HepG2 (cell line): ENCODE data around the gene SLC22A31. TPM values are rescaled to one million over a fixed set of nuclear protein-coding genes. Genes with fewer than 3 reads are reported as not detected.

ENCODE experiments used
- AKNA ChIP-seq: sonication (generic); formaldehyde crosslinking; IDR thresholded peaks from 2 replicates; pipeline ENCODE4 v1.4.0; 2020; ENCODE audit warnings: missing genetic modification reagents, borderline replicate concordance
- ATF7-NPFF ChIP-seq: sonication (generic); formaldehyde crosslinking; IDR thresholded peaks from 2 replicates; pipeline ENCODE4 v1.8.1; 2023; ENCODE audit warnings: mild to moderate bottlenecking, low read depth, missing genetic modification reagents, moderate library complexity
- BCL3 ChIP-seq: sonication (generic); formaldehyde crosslinking; IDR thresholded peaks from 2 replicates; pipeline ENCODE4 v1.5.1; 2020; ENCODE audit warnings: mild to moderate bottlenecking, missing genetic modification reagents, moderate library complexity
- HNRNPK ChIP-seq: fragments of 200-400 bp; formaldehyde crosslinking; IDR thresholded peaks from 2 replicates; pipeline ENCODE4 v1.6.1; 2018; ENCODE audit warnings: low read length, low read depth, moderate library complexity, mild to moderate bottlenecking; ENCODE audit not compliant: poor library complexity, severe bottlenecking
- NKX3-1 ChIP-seq: sonication (generic); formaldehyde crosslinking; IDR thresholded peaks from 2 replicates; pipeline ENCODE4 v1.5.0; 2020; ENCODE audit warnings: missing genetic modification reagents
- NR2F1 ChIP-seq, 2 experiments: fragments of 450-650 bp in 1 of 2; formaldehyde crosslinking in 1 of 2; IDR thresholded peaks; 2 replicates each; pipeline versions ENCODE4 v1.5.0 to v1.6.1; 2016 to 2020; ENCODE audit warnings: mild to moderate bottlenecking in 1 of 2, missing compliant biosample characterization in 1 of 2, missing genetic modification reagents in 1 of 2, moderate library complexity in 1 of 2
- RERE ChIP-seq: IDR thresholded peaks from 2 replicates; pipeline ENCODE4 v1.6.1; 2016; ENCODE audit warnings: low read depth, missing genetic modification reagents, missing compliant biosample characterization
- SMARCE1 ChIP-seq: fragments of 450-650 bp; IDR thresholded peaks from 2 replicates; pipeline ENCODE4 v1.6.1; 2017; ENCODE audit warnings: borderline replicate concordance
- SYNCRIP ChIP-seq: fragments of 200-400 bp; formaldehyde crosslinking; IDR thresholded peaks from 2 replicates; pipeline ENCODE4 v1.6.1; 2018; ENCODE audit warnings: mild to moderate bottlenecking, low read depth, low read length; ENCODE audit not compliant: insufficient read depth
- TCF7L2 ChIP-seq: IDR thresholded peaks from 2 replicates; pipeline ENCODE4 v1.6.1; 2011; ENCODE audit warnings: mild to moderate bottlenecking, low read depth, low read length, moderate library complexity
- TIGD3 ChIP-seq: sonication (generic); formaldehyde crosslinking; IDR thresholded peaks from 2 replicates; pipeline ENCODE4 v1.5.1; 2020; ENCODE audit warnings: mild to moderate bottlenecking, missing genetic modification reagents, borderline replicate concordance
- ZNF34 ChIP-seq: sonication (generic); formaldehyde crosslinking; IDR thresholded peaks from 2 replicates; pipeline ENCODE4 v1.4.0; 2020; ENCODE audit warnings: mild to moderate bottlenecking, missing genetic modification reagents, borderline replicate concordance
- ZNF577 ChIP-seq: sonication (generic); formaldehyde crosslinking; IDR thresholded peaks from 2 replicates; pipeline ENCODE4 v1.4.0; 2020; ENCODE audit warnings: mild to moderate bottlenecking, low read depth, missing genetic modification reagents, borderline replicate concordance
- polyA plus RNA-seq, 8 experiments: library from polyadenylated mRNA; depleted of rRNA in 3 of 8; stranded (reverse) in 7 of 8; unstranded in 1 of 8; fragments of >200 nt; fragmentation: Illumina TruSeq in 4 of 8; extraction: Trizol in 4 of 8; gene quantifications; 2 replicates each; pipeline versions ENCODE4 v1.2.1 to v1.2.3, GENCODE V29; 2011 to 2016; ENCODE audit warnings: low read depth in 4 of 8, missing spikeins in 1 of 8, mixed read lengths in 1 of 8; ENCODE audit not compliant: insufficient read depth in 1 of 8
- total RNA-seq, 5 experiments: library from RNA; depleted of rRNA; stranded (reverse); fragments of >200 nt; fragmentation: Illumina TruSeq; extraction: Trizol; gene quantifications; 2 replicates each; pipeline ENCODE4 v1.2.3, GENCODE V29; 2016; ENCODE audit warnings: low read depth in 1 of 5

Gene SLC22A31
- total and polyA plus RNA-seq, 2 of the 13 experiments (the other 11 are each of a cell fraction or from before 2014, with no cell fraction given), result 67.3 to 83.3 TPM

GRCh38 chr16:89216315-89217137 is 16.2 kb upstream of the SLC22A31 start (continued):
- TF ChIP-seq AKNA (CRISPR knock-in tag), result no peak
- TF ChIP-seq RERE (CRISPR knock-in tag), result no peak
- TF ChIP-seq NKX3-1 (CRISPR knock-in tag), result no peak
- TF ChIP-seq ZNF34 (CRISPR knock-in tag), result no peak
- TF ChIP-seq BCL3, result no peak
- no peak for TF ChIP-seq TIGD3 (CRISPR knock-in tag)
- TF ChIP-seq HNRNPK, result no peak
- TF ChIP-seq SYNCRIP, result no peak
- TF ChIP-seq SMARCE1, result no peak
- no peak for TF ChIP-seq ATF7-NPFF (CRISPR knock-in tag)
- TF ChIP-seq TCF7L2, result no peak
- peak in 1 of 2 experiments; percentile 40; a peak in 1 of 4 replicates for TF ChIP-seq NR2F1 (CRISPR knock-in tag; IDR thresholded peaks at IDR 0.05)
- no peak for TF ChIP-seq ZNF577
